T-helper 1 cell treated with Interleukin-12 subunit alpha and Interleukin-12 subunit beta and Interleukin-4 antibody, amounts not matched to agents 30 ng/mL and 1 ng/mL, for 36 hours (primary cell): ENCODE measurements around the gene CCDC183. TPM values are rescaled to one million over a fixed set of nuclear protein-coding genes. Genes with fewer than 3 reads are reported as not detected.
"Not testable (repeated sequence)": the region's sequence is repeated elsewhere in the genome, so short reads cannot be mapped to it uniquely, and the experiment has no call there.

Experiments
- intact Hi-C: fragments of 100-400 bp; cut with micrococcal nuclease; formaldehyde crosslinking; loops from one replicate; pipeline ENCODE4 v1.15.1; 2024
- total RNA-seq: library from RNA; stranded (reverse); gene quantifications from 2 replicates; pipeline ENCODE4 v1.2.3, GENCODE V29; 2022

Gene CCDC183
- total RNA-seq, 1 donor from 2014 or later = 0.42 TPM

DNA sequence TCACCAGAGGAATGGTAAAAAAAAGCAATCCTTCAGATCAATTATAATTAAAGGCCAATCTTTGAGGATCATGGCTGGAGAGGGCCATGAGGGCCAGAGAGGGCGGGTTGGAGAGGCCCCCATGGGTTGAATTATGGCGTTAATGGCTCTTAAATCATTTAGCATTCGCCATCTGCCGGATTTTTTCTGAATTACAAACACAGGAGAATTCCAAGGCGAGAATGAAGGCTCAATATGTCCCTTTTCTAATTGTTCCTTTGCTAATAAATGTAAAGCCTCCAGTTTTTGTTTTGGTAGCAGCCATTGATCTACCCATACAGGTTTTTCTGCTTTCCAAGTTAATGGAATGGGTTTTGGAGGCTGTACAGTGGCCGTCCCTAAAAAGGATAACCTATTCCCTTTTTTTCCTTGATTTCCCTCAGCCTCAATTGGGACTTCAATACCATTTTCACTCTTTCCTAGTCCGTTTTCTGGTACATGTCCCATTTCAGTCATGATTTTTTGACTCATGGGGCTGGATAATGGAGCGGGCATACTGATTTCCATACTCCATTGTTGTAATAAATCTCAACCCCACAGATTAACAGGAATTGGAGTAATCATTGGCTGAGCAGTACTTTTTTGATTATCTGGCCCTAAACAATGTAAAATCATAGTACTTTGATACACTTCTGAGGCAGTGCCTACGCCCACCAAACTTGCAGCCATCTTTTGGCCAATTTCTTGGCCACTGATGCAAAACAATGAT is 11.7 kb upstream of the CCDC183 start:
- intact Hi-C loops = loop anchor here (1.0 kb wide), 1 partner anchor 299 kb away; no protein-coding TSS in a partner anchor

DNA sequence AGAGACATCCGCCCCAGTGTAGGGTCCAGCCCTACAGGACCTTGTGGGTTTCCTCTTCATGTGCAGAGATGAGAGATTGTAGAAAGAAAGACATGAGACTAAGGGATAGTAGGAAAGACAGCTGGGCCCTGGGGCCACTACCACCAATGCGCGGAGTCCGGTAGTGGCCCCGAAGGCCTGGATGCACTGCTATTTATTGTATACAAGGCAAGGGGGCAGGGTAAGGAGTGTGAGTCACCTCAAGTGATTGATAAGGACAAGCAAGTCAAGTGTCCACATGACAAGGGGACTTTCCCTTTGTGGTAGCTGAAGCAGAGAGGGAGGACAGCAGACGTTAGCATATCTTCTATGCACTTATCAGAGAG is 11.2 kb upstream of the CCDC183 start:
- intact Hi-C loops = loop anchor here (1.0 kb wide), 1 partner anchor 300 kb away; no protein-coding TSS in a partner anchor

DNA sequence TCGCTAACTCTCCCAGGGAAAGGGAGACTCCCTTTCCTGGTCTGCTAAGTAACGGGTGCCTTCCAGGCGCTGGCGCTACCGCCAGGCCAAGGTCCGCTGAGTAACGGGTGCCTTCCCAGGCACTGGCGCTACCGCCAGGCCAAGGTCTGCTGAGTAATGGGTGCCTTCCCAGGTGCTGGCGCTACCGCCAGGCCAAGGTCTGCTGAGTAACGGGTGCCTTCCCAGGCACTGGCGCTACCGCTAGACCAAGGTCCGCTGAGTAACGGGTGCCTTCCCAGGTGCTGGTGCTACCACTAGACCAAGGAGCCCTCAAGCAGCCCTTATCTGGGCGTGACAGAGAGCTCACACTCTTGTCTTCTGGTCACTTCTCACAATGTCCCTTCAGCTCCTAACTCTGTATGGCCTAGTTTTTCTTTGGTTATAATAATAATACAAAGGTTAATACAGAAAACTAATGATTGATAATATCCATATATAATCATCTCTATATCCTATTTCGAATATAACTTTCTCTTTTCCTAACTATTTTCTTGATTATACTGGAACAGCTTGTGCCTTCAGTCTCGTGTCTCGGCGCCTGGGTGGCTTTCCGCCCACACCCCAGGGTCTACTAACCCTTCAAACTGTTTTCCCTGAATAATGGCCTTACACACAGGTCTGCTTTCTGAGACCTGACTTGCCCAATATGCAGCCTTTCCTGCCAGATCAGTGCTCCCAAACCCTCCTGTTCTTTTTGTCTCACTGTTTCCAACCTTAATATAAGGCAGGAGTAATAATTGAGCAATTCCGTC is 10.4 kb upstream of the CCDC183 start:
- intact Hi-C loops = loop anchor here (2.0 kb wide), 1 partner anchor 15 kb away; no protein-coding TSS in a partner anchor

DNA sequence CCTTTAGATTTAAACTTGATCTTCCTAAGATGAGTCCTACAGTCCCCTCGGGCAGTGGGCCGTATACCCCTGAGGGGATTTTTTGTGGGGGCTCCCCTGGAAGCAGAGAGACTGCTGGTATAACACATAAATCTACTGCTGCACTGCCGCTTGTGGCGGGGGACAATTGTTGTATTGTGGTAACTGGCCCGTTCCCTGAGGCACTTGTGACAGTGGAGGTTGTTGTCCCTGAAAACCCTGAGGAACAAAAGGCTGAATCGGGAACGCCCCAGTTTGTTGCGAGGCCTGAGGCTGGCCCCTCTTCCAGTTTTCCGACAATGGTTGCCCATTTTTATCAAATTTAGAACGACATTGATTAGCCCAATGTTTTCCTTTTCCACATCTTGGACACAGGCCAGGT is 9.7 kb upstream of the CCDC183 start:
- intact Hi-C loops = loop anchor here (2.0 kb wide), 1 partner anchor 14 kb away; no protein-coding TSS in a partner anchor

DNA sequence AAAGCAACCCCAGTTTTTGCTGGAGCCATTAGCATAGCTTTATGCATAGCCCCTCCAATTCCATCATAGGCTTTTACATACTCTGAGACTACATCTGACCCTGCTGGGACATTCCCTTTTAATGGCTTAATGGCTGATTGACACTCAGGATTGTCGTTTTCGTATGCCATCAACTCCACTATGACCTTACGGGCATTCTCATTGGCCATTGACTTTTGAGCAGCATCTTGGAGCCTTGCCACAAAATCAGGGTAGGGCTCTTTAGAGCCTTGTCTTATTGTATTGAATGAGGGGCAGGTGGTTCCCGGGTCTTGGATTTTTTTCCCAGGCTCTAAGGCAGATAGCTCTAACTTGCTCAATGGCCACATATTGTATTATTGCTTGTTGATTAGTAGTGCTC is 9.2 kb upstream of the CCDC183 start:
- intact Hi-C loops = loop anchor here (1.0 to 2.0 kb wide), 5 partner anchors 14 to 248 kb away; partner anchors contain the start of gene AJM1

DNA sequence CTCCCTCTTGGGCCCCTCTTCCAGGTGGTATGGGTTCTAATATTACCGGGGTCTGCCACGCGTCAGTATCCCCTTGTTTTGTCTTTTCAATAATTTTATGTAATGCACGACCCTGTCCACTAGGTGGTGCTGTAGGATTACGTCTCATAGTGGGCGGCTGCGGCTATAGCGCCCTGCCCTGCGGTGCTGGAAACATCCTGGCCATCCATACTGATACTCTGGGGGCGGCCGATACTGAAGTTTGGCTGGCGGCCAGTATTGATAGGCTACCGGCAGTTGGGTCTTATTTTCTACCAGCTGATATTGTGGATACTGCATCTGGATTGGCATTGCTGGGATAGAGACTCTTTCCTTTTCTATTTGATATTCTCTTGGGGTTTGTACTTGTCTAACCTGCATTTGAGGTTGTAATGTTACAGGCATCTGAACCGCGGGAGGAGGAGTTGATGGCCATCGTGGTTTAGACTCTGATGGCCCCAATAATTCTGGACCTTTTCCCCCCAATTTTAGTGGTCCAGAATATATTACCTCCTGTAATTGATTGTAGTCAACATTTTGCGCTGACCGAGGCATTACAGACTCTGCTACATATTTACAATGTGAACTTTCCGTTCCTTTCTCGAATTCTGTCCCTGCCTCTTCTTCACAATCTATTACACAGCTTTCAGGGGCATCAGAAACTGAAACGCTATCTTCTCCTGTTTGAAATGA is 8.3 kb upstream of the CCDC183 start:
- intact Hi-C loops = loop anchor here (1.0 to 2.0 kb wide), 5 partner anchors 13 to 247 kb away; partner anchors contain the start of gene AJM1

DNA sequence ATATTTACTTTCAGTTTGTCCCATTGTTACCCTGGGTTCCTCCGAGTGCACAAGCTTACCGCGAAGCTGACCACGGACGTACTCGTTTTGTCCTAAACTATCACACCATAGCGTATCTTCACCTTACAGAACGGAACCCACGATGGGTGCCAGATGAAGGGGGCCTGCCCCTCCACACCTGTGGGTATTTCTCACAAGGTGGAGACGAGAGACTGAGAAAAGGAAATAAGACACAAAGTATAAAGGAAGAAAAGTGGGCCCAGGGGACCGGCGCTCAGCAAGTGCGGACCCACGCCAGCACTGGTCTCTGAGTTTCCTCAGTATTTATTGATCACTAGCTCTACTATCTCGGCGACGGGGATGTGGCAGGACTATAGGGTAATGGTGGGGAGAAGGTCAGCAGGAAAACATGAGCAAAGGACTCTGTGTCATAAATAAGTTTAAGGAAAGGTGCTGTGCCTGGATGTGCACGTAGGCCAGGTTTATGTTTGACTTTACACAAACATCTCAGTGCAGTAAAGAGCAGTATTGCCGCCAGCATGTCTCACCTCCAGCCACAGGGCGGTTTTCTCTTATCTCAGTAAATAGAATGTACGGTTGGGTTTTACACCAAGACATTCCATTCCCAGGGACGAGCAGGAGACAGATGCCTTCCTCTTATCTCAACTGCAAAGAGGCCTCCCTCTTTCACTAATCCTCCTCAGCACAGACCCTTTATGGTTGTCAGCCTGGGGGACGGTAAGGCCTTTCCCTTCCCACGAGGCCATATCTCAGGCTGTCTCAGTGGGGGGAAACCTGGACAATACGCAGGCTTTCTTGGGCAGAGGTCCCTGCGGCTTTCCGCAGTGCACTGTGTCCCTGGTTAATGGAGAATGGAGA is 7.3 kb upstream of the CCDC183 start:
- intact Hi-C loops = not testable (repeated sequence)

DNA sequence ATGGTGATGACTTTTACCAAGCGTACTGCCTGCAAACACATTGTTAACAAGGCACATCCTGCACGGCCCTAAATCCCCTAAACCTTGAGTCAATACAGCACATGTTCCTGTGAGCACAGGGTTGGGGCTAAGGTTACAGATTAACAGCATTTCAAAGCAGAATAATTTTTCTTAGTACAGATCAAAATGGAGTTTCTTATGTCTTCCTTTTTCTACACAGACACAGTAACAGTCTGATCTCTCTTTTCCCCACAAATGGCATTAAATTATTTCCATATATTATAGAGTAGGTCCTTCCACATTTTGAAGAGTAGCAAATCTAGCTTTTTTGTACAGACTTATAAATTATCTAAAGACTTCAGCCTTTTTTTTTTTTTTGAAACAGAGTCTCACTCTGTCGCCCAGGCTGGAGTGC is 6.6 kb upstream of the CCDC183 start:
- intact Hi-C loops = no loop called here

DNA sequence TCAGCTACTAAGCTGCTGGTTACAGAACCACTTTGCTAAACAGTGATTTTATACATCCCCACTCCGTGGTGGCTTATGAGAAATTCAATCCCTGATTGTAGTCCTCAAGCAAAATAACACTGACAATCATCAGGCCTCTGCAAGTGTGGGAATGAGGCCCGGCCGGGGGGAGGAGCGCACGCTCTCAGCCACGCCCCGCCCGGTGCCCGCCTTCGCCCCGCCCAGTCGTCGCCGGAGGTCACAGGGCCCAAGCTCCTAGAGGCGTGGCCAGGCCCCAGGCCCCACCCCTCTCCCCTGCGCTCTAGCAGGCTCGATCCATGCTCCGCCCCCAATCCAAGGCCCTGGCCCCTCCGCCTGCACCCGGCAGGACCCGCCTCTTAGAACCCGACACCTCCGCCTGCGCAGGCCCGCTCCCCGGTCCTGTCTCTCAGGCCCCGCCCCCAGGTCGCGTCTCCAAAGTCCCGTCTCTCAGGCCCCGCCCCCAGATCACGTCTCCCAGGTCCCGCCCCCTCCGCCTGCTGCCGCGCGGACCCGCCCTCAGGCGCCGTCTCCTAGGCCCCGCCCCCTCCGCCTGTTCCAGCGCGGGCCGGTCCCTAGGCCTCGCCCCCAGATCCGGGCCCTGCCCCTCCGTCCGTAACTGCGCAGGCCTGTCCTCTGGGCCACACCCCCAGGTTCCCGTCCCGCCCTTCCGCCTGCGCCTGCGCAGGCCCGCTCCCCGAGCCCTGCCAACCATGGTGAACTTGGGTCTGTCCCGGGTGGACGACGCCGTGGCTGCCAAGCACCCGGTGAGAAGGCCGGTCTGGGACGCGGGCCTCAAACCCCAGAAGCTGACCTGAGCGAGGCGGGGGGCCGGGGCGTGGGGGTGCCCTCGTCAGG is 5.3 kb upstream of the CCDC183 start, which contains the start of gene TMEM141:
Gene TMEM141, plus strand, starts transcription at position 705 of the 876 bp plus-strand sequence. Its CDS starts 27 bp downstream, at position 732.
- intact Hi-C loops = loop anchor here (1.0 to 10.0 kb wide), 23 partner anchors 9 to 814 kb away; partner anchors contain the start of genes ARRDC1, DNLZ, EXD3 and FBXW5

DNA sequence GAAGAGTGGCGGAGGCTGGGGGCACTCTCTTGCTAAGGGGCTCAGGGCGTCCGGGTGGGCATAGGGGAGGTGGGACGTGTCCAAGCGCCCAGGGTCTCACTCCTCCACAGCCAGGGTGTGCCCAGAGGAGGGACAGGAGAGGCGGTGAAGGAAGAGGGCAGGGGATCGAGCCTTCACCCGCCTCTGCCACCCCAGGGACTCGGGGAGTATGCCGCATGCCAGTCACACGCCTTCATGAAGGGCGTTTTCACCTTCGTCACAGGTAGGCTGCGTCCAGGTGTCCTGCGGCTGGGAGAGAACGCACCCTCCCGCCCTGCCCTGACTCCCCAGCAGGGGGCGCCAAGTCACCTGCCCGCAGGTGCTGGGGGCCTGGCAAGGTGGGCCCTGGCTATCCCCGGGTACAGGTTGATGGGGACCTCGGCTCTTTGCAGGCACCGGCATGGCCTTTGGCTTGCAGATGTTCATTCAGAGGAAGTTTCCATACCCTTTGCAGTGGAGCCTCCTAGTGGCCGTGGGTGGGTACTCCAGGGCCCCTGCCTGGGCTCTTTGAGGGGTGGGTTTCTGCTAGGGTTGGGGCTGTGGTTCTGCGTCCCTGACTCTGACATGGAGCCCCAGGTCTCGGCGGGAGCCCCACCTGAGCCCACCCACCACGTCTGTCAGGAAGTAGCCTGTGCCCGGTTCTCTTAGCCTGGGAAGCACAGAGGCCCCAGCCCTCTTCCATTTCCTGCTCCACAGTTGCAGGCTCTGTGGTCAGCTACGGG is 4.4 kb upstream of the CCDC183 start:
- intact Hi-C loops = loop anchor here (1.0 to 10.0 kb wide), 20 partner anchors 9 to 813 kb away; partner anchors contain the start of genes ARRDC1, DNLZ, EXD3 and FBXW5

DNA sequence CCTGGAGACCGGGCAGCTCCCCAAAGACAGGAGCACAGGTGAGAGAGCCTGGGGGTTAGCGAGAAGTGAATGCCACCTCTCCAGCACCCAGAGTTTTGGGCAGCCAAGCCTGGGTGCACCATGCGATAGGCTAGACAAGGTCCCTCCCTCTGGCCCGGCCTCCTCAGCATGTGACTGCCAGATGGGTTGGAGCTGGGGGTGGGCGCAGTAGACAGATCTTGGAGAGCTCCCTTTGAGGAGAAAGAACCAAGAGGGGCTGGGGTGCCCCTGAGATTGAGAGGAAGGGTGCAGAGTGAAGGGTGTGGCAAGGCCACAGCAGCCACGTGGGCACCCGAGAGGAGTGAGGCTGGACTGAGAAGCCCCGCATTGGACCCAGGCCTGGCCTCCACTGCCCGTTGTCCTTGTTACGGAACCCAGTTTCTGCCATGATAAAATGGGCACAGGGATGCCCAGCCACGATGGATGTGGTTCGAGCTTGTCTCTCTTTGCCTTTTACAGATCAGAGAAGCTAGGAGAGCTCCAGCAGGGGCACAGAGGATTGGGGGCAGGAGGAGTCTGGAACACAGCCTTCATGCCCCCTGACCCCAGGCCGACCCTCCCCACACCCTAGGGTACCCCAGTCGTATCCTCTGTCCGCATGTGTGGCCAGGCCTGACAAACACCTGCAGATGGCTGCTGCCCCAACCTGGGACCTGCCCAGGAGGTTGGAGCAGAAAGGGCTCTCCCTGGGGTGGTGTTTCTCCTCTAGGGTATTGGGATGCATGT is 3.6 kb upstream of the CCDC183 start:
- intact Hi-C loops = loop anchor here (5.0 to 10.0 kb wide), 2 partner anchors 428 to 660 kb away; partner anchors contain the start of gene DNLZ

DNA sequence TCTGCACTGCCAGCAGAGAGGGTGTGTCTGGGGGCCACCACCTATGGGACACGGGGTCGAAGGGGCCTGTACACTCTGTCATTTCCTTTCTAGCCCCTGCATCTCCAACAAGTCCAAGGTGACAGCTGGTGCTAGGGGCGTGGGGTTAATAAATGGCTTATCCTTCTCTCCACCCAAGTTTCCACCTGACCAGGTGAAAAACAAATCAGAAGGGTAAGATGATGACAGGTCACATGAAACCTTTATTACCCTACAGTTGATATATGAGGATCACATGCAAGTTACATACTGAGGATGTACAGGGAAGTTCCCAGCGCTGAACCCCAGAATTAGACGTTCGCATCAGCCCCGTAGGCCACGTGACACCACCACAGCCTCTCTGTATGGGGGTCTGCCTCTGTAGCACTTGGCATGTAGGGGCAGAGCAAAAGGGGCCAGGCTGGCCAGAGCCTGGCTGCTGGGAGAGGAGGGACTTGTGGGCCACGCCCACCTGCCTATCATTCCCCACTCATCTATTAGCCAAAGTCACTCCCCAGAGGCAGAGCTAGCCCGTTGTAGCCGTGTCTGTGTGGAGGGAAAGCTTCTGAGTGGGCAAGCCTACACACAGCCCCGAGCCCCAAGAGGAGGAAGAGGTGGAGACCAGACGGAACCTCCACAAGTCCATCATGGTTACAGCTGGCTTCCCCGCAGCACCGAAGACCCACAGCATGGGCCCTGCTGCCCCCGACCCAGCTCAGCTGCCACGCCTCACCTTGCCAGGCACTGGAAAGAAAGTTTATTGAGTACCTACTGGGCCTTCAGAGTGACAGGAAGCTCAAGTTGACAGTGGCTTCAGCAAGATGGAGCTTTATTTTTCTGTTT is 2.8 kb upstream of the CCDC183 start:
- intact Hi-C loops = loop anchor here (5.0 to 10.0 kb wide), 2 partner anchors 429 to 659 kb away; partner anchors contain the start of gene DNLZ

DNA sequence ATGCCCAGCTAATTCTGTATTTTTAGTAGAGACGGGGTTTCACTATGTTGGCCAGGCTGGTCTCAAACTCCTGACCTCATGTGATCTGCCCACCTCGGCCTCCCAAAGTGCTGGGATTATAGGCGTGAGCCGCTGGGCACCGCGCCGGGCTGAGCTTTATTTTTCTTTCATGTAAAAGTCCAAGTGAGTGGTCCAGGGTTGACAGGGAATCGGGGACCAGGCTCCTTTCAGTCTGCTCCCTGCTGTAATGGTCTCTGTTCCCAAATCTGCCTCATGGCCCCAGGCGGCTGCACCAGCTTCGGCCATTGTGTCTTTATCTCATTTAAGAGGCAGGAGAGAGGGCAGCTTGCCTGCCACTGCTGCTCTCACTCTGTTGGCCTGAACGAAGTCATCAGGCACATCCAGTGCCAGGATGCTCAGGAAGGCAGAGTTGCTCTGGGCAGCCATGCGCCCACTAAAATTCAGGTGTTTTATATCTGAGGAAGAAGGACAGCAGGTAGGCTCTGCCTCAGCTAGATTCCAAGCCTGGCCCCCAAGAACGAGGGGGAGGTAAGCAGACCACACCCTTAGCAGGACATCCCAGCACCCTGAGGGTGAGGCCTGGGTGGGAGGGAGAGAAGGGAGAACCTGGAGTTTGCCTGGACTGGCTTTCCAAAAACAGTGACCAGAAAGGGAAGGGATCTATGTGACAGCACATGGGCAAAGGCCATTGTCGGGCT is 1.7 kb upstream of the CCDC183 start:
- intact Hi-C loops = loop anchor here (5.0 to 10.0 kb wide), 2 partner anchors 430 to 658 kb away; partner anchors contain the start of gene DNLZ

DNA sequence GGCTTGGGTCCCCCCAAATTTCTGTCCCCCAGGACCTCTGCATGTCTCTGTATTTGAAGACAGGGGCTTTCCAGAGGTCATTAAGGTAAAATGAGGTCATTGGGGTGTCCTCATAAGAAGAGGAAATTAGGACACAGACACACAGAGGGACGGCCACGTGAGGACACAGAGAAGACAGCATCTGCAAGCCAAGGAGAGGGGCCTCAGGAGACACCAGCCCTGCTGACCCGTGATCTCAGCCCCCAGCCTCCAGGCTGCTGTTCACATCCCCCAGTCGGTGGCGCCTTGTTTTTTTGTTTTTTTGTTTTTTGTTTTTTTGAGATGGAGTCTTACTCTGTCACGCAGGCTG is 1.2 kb upstream of the CCDC183 start:
- intact Hi-C loops = loop anchor here (5.0 to 10.0 kb wide), 2 partner anchors 430 to 657 kb away; partner anchors contain the start of gene DNLZ

DNA sequence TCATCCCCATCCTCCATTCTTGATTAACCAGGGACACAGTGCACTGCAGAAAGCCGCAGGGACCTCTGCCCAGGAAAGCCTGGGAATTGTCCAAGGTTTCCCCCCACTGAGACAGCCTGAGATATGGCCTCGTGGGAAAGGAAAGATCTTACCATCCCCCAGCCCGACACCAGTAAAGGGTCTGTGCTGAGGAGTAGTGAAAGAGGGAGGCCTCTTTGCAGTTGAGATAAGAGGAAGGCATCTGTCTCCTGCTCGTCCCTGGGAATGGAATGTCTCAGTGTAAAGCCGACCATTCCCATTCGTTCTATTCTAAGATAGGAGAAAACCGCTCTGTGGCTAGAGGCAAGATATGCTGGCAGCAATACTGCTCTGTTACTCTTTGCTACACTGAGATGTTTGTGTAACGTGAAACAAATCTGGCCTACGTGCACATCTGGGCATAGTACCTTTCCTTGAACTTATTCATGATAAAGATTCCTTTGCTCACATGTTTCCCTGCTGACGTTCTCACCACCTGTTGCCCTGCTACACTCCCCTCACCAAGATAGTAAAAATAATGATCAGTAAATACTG is 723 bp downstream of the CCDC183 start:
- intact Hi-C loops = loop anchor here (10.0 kb wide), 1 partner anchor 432 kb away; the partner anchor contains the start of gene DNLZ
